ENCODE measurements around the gene HEXD. TPM values are rescaled to one million over a fixed set of nuclear protein-coding genes. Genes with fewer than 3 reads are reported as not detected.

Gene HEXD
- total and polyA plus RNA-seq, 2 of the 8 experiments (the other 6 are each of a cell fraction or from before 2014, with no cell fraction given), result 20.6 to 21.8 TPM

- DNase-seq (ENCODE audit: low read depth in 1 of 2, low spot score in 2 of 2) (no peak), FAIRE-seq (no peak)
- no peak overlapping the region for H3K56ac ChIP-seq (replicated peaks; ENCODE audit: insufficient read length, low read depth, low read length)
- H3K23ac ChIP-seq (ENCODE audit: insufficient read length), result no peak overlapping the region
- no peak overlapping the region for H2BK20ac ChIP-seq (ENCODE audit: low read length)
- H3K36me3 ChIP-seq (ENCODE audit: control insufficient read depth in 2 of 4, insufficient read depth in 4 of 4, low read length in 3 of 4), result peaks cover 0 to 2% (median 0%) of the 10 kb centered on the region in 4 experiments; a peak in 1 of 8 replicates
- H3K27ac ChIP-seq (ENCODE audit: low read depth, low read length), result no peak overlapping the region
- H3K18ac ChIP-seq (ENCODE audit: extremely low read depth, low read length), result no peak overlapping the region
- H3K4me2 ChIP-seq (ENCODE audit: insufficient read depth in 1 of 2, low read depth in 2 of 2, low read length in 2 of 2), result no peak overlapping the region
- ChIA-PET POLR2A (ENCODE audit: partially characterized antibody) (no interaction called here), CTCF (ENCODE audit: partially characterized antibody) (interaction anchor here (0.6 to 1.2 kb wide), 5 partner anchors 9 to 126 kb away, joined by 3 to 4 read pairs (median 3); no protein-coding TSS in a partner anchor)
- no peaks in the 10 kb centered on the region for H3K79me2 ChIP-seq (ENCODE audit: control insufficient read depth in 1 of 2, insufficient read depth in 2 of 2, low read length in 2 of 2)
- no peak overlapping the region for H3K4me3 ChIP-seq (ENCODE audit: extremely low read depth in 1 of 4, insufficient read depth in 2 of 4, low read depth in 3 of 4, low read length in 4 of 4)
- H4K8ac ChIP-seq (ENCODE audit: extremely low read depth, insufficient read depth, low read length), result no peak overlapping the region
- no peak overlapping the region for H4K5ac ChIP-seq (ENCODE audit: insufficient read length, low read depth, low read length)
- H3K14ac ChIP-seq (ENCODE audit: insufficient read length), result no peak overlapping the region
- H2BK12ac ChIP-seq (ENCODE audit: low read depth, low read length), result no peak overlapping the region
- no peak overlapping the region for H2AK5ac ChIP-seq (ENCODE audit: low read depth, low read length)
- no peak overlapping the region for H4K91ac ChIP-seq (replicated peaks; ENCODE audit: insufficient read length, low read length)
- no peak overlapping the region for H2AFZ ChIP-seq (ENCODE audit: low read length)
- H2BK5ac ChIP-seq (ENCODE audit: low read depth, low read length), result no peak overlapping the region
- H2BK15ac ChIP-seq (ENCODE audit: low read length), result no peak overlapping the region
- peaks cover 0 to 3% (median 1%) of the 10 kb centered on the region in 4 experiments; a peak in 4 of 7 replicates for H3K4me1 ChIP-seq (replicated peaks in 1 of 4; ENCODE audit: control insufficient read depth in 3 of 4, insufficient read depth in 4 of 4, low read length in 3 of 4)
- H3K79me1 ChIP-seq (ENCODE audit: low read depth, low read length), result peaks cover 2% of the 10 kb centered on the region; the same call in 1 of the 2 replicates
- WGBS, 2 experiments (ENCODE audit: extremely low coverage in 1 of 2, insufficient coverage in 1 of 2, insufficient read length in 1 of 2, insufficient replicate concordance in 2 of 2, low coverage in 1 of 2, low lambda C conversion rate in 2 of 2, missing lambda C conversion rate in 1 of 2), result 89% methylated on average over 9 of the region's 9 CpGs; no CpG with 5 or more reads in 1 of the 2 experiments
- H3K23me2 ChIP-seq (ENCODE audit: low read depth, low read length), result peaks cover 6% of the 10 kb centered on the region
- no peak overlapping the region for H3K4ac ChIP-seq (replicated peaks; ENCODE audit: insufficient read length, low read depth, low read length)
- TF ChIP-seq YY1 (IDR thresholded peaks at IDR 0.05; ENCODE audit: low read depth, low read length) (no peak), SP4 (IDR thresholded peaks at IDR 0.05; ENCODE audit: low read length) (no peak)
- TF ChIP-seq, protein P1, sequence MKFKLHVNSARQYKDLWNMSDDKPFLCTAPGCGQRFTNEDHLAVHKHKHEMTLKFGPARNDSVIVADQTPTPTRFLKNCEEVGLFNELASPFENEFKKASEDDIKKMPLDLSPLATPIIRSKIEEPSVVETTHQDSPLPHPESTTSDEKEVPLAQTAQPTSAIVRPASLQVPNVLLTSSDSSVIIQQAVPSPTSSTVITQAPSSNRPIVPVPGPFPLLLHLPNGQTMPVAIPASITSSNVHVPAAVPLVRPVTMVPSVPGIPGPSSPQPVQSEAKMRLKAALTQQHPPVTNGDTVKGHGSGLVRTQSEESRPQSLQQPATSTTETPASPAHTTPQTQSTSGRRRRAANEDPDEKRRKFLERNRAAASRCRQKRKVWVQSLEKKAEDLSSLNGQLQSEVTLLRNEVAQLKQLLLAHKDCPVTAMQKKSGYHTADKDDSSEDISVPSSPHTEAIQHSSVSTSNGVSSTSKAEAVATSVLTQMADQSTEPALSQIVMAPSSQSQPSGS (IDR thresholded peaks at IDR 0.05; ENCODE audit: low read length), result no peak
- peaks cover 5 to 9% of the 10 kb centered on the region in 2 experiments for H4K20me1 ChIP-seq (replicated peaks in 1 of 2; ENCODE audit: control insufficient read depth in 1 of 2, insufficient read depth in 2 of 2, low read length in 2 of 2)
- H3K9ac ChIP-seq (replicated peaks in 1 of 4; ENCODE audit: extremely low read depth in 1 of 4, low read depth in 3 of 4, low read length in 3 of 4), result no peak overlapping the region
- no peak overlapping the region for H2BK120ac ChIP-seq (replicated peaks; ENCODE audit: low read depth, low read length)
- H3K9me3 ChIP-seq (ENCODE audit: insufficient read depth in 2 of 2, low read depth in 1 of 2, low read length in 1 of 2), result no peaks in the 10 kb centered on the region
- H3K27me3 ChIP-seq (replicated peaks in 1 of 4; ENCODE audit: control insufficient read depth in 3 of 4, extremely low read depth in 1 of 4, insufficient read depth in 3 of 4, low read length in 3 of 4), result no peaks in the 10 kb centered on the region
Observed at GRCh38 chr17:82415786-82416185, 2.4 kb upstream of the HEXD start.
